Vagina (tissue), 2 donors: Measurements from ENCODE around the gene SLC52A3.

Source experiments
- POLR2A ChIP-seq, 2 donors: fragments of 450-650 bp; IDR thresholded peaks; one replicate each; pipeline ENCODE4 v1.6.1; 2017; ENCODE audit warnings: antibody characterized with exemption in 2 of 2, mild to moderate bottlenecking in 2 of 2, moderate library complexity in 2 of 2
- POLR2AphosphoS5 ChIP-seq, 2 donors: sonication (generic); formaldehyde crosslinking; IDR thresholded peaks; one replicate each; pipeline ENCODE4 v1.9.0; 2017; ENCODE audit warnings: antibody characterized with exemption in 2 of 2, mild to moderate bottlenecking in 2 of 2, low read depth in 1 of 2; ENCODE audit not compliant: insufficient read depth in 1 of 2
- TF ChIP-seq, protein P1 (sequence below), 3 experiments: fragments of 450-650 bp in 2 of 3; fragments of 200-600 bp in 1 of 3; sonication (generic) in 1 of 3; IDR thresholded peaks; one replicate each; pipeline ENCODE4 v1.5.1; 2017 to 2019; ENCODE audit warnings: antibody characterized with exemption in 3 of 3, mild to moderate bottlenecking in 2 of 3, moderate library complexity in 2 of 3

GRCh38 chr20:711576-711975, 56.7 kb downstream of the SLC52A3 start:
- TF ChIP-seq, protein P1, sequence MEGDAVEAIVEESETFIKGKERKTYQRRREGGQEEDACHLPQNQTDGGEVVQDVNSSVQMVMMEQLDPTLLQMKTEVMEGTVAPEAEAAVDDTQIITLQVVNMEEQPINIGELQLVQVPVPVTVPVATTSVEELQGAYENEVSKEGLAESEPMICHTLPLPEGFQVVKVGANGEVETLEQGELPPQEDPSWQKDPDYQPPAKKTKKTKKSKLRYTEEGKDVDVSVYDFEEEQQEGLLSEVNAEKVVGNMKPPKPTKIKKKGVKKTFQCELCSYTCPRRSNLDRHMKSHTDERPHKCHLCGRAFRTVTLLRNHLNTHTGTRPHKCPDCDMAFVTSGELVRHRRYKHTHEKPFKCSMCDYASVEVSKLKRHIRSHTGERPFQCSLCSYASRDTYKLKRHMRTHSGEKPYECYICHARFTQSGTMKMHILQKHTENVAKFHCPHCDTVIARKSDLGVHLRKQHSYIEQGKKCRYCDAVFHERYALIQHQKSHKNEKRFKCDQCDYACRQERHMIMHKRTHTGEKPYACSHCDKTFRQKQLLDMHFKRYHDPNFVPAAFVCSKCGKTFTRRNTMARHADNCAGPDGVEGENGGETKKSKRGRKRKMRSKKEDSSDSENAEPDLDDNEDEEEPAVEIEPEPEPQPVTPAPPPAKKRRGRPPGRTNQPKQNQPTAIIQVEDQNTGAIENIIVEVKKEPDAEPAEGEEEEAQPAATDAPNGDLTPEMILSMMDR (IDR thresholded peaks at IDR 0.05) = no peak
- TF ChIP-seq POLR2A (IDR thresholded peaks at IDR 0.05) (no peak), POLR2AphosphoS5 (IDR thresholded peaks at IDR 0.05; ENCODE audit: insufficient read depth in 1 of 2, low read depth in 1 of 2) (no peak)
